Stimulated activated CD8-positive, alpha-beta memory T cell treated with anti-CD3 and anti-CD28 coated beads, Interleukin-12 subunit alpha, Interleukin-12 subunit beta, amount 100 ng/mL, for 1 hour (primary cell): ENCODE measurements around the gene UBE4A.
"Not testable (repeated sequence)": the region's sequence is repeated elsewhere in the genome, so short reads cannot be mapped to it uniquely, and the experiment has no call there.

Experiments used
- DNase-seq: peaks from one replicate; pipeline ENCODE4 v3.0.0-alpha.2; 2020; ENCODE audit warnings: low read depth

Gene UBE4A

GRCh38 chr11:118401880-118402590 is 42.6 kb downstream of the UBE4A start:
- no peak for DNase-seq

DNA sequence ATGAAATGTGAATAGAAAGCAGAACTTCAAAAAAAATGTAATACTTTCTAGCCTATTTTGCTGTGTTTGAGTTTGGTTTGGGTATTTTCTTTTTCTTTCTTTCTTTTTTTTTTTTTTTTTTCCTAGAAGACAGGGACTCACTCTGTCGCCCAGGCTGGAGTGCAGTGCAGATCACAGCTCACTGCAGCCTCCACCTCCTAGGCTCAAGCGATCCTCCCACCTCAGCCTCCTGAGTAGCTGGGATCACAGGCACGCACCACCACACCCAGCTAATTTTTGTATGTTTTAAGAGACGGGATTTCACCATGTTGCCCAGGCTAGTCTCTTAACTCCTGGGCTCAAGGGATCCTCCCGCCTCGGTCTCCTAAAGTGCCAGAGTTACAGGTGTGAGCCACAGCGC is 43.2 kb downstream of the UBE4A start:
- DNase-seq = not testable (repeated sequence)

DNA sequence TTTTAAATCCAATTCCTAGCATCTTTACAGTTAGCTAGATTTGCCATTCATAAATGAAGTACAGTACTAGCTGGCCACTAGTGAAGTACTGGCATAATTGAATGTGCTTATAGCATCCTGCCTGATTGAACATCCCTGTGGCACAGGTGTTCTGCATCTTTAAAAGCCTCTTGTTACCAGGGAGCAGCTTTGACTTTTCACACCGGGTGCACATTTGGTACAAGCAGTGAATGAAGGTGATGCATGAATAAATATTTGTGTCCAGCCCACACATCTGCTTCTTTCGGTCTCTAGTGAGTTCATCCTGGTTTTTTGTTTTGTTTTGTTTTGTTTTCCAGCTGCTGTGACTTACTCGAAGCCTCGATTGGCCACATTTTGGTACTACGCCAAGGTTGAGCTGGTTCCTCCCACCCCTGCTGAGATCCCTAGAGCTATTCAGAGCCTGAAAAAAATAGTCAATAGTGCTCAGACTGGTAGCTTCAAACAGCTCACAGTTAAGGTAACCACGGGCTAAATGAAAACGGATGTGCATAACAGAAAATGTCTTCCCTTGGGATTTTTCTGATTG is 47.3 kb downstream of the UBE4A start:
- DNase-seq = no peak

DNA sequence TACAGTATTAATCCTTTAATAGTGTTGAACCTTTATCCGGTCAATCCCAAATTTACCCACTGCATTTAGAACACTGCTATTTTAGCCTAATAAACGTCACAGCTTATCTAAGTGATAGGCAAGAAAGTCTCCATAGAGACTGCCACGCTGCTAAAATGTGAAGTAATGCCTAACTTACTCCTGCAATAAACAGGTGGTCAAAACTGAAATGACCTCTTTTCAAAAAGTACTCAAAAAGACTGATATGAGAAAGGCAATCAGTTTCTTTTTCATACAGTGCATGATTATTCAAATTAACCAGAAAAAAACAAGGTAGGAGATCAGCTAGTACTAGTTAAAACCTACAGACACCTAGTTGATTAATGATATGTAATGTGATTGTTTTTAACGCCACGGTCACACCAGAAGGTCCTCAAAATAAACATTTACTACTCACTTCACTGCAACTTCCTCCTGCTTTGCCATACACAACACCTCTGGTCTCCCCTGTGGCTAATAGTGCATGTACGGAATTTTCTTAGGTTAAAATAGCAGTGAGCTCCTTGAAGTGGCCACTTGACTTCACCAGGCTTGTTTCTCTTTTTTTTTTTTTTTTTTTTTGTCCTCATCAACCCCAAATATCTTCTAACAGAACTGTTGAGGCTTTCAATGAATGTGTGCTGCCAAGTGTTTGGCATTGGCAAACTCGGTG is 50.8 kb downstream of the UBE4A start:
- no peak for DNase-seq

- no peak for DNase-seq
These were observed 52.1 kb downstream of the UBE4A start for GRCh38 chr11:118411530-118411929.

DNA sequence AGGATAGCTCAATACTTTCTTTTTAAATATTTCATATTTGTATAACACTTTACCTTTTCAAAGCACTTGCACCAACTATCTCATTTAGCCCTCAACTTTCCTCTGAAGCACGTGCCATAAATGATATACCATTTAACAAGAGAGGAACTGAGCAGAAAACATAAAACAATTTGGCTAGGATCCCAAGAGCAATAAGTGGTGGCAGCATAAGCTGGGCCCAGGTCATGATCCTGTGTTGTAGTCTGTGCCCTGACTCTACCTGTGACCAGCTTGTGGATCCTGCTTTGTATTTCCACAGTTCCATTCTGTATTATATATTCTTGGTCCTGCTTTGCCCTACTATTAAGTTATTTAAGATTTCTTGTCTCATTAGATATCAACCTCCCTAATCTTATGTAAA is 53.5 kb downstream of the UBE4A start:
- no peak for DNase-seq

- DNase-seq = no peak
These were observed 55.8 kb downstream of the UBE4A start for GRCh38 chr11:118415062-118415738.

- DNase-seq = no peak
These were observed 56.3 kb downstream of the UBE4A start for GRCh38 chr11:118415739-118416068.

- not testable (repeated sequence) for DNase-seq
These were observed 57.5 kb downstream of the UBE4A start for GRCh38 chr11:118416900-118417299.

DNA sequence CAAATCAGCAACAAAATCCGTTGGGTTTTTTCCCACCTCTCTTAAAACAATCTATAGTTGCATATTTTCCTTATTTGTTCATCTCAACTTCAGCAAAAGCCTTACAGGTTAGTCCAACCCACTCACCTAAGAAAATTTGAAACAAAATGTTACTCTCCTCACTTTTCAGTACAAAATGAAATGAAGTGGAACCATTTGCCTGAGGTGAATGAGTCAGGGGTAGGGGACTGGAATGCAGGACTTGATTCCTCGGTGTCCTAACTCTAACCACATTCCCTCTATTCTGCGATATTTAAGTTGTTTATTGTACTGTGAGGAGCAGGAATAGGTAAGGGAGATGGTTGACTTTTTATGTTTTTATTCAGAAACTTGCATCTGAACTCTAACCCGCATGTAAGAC is 58.4 kb downstream of the UBE4A start:
- DNase-seq = no peak

GRCh38 chr11:118418766-118419165 is 59.4 kb downstream of the UBE4A start:
- DNase-seq = no peak

DNA sequence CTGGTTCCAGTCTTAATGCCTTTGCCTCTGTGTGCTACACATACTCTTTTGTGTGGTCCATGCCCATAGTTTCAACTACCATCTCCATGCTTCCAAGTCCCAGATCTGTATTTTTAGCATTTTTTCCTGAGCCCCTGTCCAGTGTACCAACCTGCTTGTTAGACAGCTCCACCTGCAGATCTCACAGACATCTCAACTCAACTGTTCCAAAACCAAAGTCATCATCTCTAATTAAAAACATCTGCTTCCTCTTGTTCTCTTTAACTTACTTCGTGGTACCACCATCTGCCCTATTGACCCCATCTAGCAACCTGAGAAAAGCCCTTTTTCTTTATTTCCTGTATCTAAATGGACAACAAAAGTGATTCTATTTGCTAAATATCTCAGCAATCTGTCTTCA is 68.3 kb downstream of the UBE4A start:
- no peak for DNase-seq

- no peak for DNase-seq
These were observed 71.6 kb downstream of the UBE4A start for GRCh38 chr11:118430956-118431355.

DNA sequence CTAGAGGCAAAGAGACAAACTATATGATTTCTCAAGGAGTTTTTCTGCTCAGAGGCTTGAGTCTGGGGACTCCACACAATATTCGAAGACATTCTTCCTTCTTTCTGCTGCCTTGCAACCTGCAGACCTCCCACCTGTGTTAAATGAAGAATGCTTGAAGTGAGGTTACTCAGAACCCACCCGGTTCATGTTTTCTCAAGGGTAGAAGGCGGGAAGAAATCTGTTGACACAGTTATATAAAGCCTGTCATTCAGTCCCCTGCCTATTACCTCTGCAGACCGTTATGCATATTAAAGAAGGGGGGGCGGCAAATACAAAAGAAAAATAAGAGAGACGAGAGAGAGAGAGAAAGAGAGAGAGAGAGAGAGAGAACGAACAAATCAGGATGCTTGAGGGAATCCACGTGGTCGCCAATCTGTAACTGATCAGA is 74.7 kb downstream of the UBE4A start:
- no peak for DNase-seq

GRCh38 chr11:118434553-118435289 is 75.3 kb downstream of the UBE4A start:
- DNase-seq = no peak

- no peak for DNase-seq
These were observed 76.0 kb downstream of the UBE4A start for GRCh38 chr11:118435290-118435892.

DNA sequence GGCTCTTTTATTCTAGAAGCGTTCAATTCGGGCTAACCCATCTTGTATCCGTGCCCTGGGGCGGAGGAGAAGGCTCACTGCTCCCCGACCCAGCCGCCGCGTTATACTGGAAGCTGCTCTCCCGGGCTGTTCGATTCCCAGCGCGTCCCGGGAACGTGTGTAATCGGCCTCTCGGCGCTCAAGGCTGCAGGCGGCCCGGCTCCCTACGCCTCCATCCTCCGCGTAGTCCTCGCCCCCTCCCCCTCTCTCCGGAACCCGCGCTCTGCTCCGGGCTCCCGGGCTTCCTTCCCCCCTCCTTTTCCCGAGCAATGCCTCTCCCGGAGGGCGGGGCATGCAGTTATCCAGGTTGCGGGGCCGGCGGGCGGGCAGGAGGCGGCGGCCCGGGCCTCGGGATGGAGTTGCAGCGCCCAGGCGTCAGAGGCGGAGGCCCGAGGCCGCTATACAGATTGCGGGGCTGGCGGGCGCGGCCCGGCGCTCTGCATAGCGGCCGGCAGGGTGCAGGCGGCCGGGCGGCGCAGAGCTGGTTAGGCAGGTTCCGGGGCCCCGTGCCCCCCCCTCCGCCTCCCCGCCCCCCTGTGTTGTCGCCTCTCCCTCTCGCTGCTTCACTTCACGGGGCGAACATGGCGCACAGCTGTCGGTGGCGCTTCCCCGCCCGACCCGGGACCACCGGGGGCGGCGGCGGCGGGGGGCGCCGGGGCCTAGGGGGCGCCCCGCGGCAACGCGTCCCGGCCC is 76.7 kb downstream of the UBE4A start, which contains the start of gene KMT2A:
Gene KMT2A, plus strand, starts transcription at position 600 of the 732 bp plus-strand sequence. Its CDS starts 21 bp downstream, at position 621.
- peak; percentile 89 for DNase-seq

GRCh38 chr11:118436639-118437207 is 77.3 kb downstream of the UBE4A start:
- DNase-seq = no peak

GRCh38 chr11:118437208-118438125 is 78.1 kb downstream of the UBE4A start:
- DNase-seq = no peak
